SHP77 treated with DMSO at 0.1 percent for 48 hours (cell line): ENCODE measurements around the gene CLEC3A.
"Not testable (repeated sequence)": the region's sequence is repeated elsewhere in the genome, so short reads cannot be mapped to it uniquely, and the experiment has no call there.

Experiments
- DNase-seq: peaks from one replicate; lab custom pipeline; 2025; lab: John Stamatoyannopoulos, UW

CLEC3A gene

GRCh38 chr16:78022347-78023060 is at the start of gene CLEC3A:
Gene CLEC3A, plus strand, starts transcription at chr16:78022548. Its CDS starts 79 bp downstream, at chr16:78022627.
- no peak for DNase-seq

- DNase-seq, result no peak
Observed at GRCh38 chr16:77974883-77975282, 47.5 kb upstream of the CLEC3A start.

GRCh38 chr16:77975942-77976341 is 46.4 kb upstream of the CLEC3A start:
- DNase-seq, result no peak

GRCh38 chr16:77977339-77977738 is 45.0 kb upstream of the CLEC3A start:
- no peak for DNase-seq

- DNase-seq, result no peak
Observed at GRCh38 chr16:77985111-77985510, 37.2 kb upstream of the CLEC3A start.

GRCh38 chr16:77986011-77986740 is 36.2 kb upstream of the CLEC3A start:
- no peak for DNase-seq

GRCh38 chr16:77987810-77988209 is 34.5 kb upstream of the CLEC3A start:
- DNase-seq, result no peak

- DNase-seq, result no peak
Observed at GRCh38 chr16:77989846-77990245, 32.5 kb upstream of the CLEC3A start.

- no peak for DNase-seq
Observed at GRCh38 chr16:77991701-77992100, 30.6 kb upstream of the CLEC3A start.

GRCh38 chr16:77992381-77992780 is 30.0 kb upstream of the CLEC3A start:
- DNase-seq, result not testable (repeated sequence)

- DNase-seq, result no peak
Observed at GRCh38 chr16:77993111-77993985, 29.0 kb upstream of the CLEC3A start.

- DNase-seq, result no peak
Observed at GRCh38 chr16:77995843-77996455, 26.4 kb upstream of the CLEC3A start.

GRCh38 chr16:77998350-77999023 is 23.9 kb upstream of the CLEC3A start:
- no peak for DNase-seq

GRCh38 chr16:78001451-78002025 is 20.8 kb upstream of the CLEC3A start:
- no peak for DNase-seq

GRCh38 chr16:78002915-78003538 is 19.3 kb upstream of the CLEC3A start:
- peak; percentile 85 for DNase-seq

- DNase-seq, result no peak
Observed at GRCh38 chr16:78004517-78004916, 17.8 kb upstream of the CLEC3A start.

GRCh38 chr16:78005881-78006280 is 16.5 kb upstream of the CLEC3A start:
- DNase-seq, result no peak

- DNase-seq, result no peak
Observed at GRCh38 chr16:78007121-78007520, 15.2 kb upstream of the CLEC3A start.

GRCh38 chr16:78024159-78024558 is 1.8 kb downstream of the CLEC3A start:
- no peak for DNase-seq

GRCh38 chr16:78025631-78026030 is 3.3 kb downstream of the CLEC3A start:
- DNase-seq, result no peak

GRCh38 chr16:78028018-78028417 is 5.7 kb downstream of the CLEC3A start:
- DNase-seq, result no peak
